ENCODE data around the gene NXF1.
"Not testable (repeated sequence)": the region's sequence is repeated elsewhere in the genome, so short reads cannot be mapped to it uniquely, and the experiment has no call there.

NXF1 gene

DNA sequence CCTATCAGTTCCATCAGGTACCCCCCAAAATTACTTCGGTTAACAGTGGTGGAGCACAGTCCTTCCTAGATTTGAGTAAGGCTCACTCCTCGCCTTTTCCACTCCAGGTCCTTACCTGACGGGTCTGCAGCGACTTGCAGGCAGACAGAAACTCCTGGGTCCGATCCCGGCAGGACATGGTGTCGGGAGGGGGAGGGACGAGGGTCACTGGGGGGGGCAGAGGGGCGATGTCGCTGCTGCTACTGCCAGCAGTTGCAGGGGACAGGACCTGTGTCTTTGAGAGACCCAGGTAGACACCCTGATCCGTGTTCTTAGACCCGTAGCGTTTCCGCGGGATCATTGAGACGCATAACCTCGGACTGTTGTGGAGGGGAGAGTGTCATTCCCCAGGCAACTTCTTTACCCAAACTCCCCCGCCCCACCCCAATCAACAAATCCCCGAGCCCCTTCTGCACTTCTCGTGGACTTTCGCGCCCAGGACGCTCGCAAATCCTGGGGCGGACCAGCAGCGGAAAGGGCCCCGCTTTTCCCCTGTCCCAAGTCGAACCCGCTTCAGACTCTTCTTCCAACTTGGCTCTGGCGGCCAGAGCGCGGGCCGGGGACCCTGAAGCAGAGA lies 25.8 kb upstream of the NXF1 start:
- no peak for TF ChIP-seq ZFX (IDR thresholded peaks at IDR 0.05; ENCODE audit: borderline replicate concordance)
- TF ChIP-seq, protein P1, sequence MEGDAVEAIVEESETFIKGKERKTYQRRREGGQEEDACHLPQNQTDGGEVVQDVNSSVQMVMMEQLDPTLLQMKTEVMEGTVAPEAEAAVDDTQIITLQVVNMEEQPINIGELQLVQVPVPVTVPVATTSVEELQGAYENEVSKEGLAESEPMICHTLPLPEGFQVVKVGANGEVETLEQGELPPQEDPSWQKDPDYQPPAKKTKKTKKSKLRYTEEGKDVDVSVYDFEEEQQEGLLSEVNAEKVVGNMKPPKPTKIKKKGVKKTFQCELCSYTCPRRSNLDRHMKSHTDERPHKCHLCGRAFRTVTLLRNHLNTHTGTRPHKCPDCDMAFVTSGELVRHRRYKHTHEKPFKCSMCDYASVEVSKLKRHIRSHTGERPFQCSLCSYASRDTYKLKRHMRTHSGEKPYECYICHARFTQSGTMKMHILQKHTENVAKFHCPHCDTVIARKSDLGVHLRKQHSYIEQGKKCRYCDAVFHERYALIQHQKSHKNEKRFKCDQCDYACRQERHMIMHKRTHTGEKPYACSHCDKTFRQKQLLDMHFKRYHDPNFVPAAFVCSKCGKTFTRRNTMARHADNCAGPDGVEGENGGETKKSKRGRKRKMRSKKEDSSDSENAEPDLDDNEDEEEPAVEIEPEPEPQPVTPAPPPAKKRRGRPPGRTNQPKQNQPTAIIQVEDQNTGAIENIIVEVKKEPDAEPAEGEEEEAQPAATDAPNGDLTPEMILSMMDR (IDR thresholded peaks at IDR 0.05): no peak

GRCh38 chr11:62828130-62828529 lies 22.9 kb upstream of the NXF1 start:
- H3K27ac ChIP-seq: not testable (repeated sequence)

More for the DNA sequence above, 25.8 kb upstream of the NXF1 start:
- peak overlapping the region; percentile 80 for H3K27ac ChIP-seq

DNA sequence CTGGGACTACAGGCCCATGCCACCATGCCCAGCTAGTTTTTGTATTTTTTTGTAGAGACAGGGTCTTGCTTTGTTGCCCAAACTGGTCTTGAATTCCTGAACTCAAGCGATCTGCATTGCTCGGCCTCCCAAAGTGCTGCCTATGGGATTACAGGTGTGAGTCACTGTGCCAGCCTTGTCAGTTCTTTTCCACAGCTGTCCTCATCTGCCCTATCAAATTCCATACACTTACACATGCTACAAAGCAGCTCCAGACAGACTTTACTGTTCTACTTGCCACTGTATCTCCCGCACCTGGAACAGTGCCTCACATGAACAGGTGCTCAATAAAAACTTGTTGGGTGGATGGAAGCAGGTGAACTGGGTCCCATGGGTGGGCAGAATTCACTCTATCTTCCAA lies 18.4 kb upstream of the NXF1 start:
- H3K27ac ChIP-seq: no peak overlapping the region
- TF ChIP-seq ZFX (IDR thresholded peaks at IDR 0.05; ENCODE audit: borderline replicate concordance): no peak
- TF ChIP-seq, protein P1 (IDR thresholded peaks at IDR 0.05): no peak

DNA sequence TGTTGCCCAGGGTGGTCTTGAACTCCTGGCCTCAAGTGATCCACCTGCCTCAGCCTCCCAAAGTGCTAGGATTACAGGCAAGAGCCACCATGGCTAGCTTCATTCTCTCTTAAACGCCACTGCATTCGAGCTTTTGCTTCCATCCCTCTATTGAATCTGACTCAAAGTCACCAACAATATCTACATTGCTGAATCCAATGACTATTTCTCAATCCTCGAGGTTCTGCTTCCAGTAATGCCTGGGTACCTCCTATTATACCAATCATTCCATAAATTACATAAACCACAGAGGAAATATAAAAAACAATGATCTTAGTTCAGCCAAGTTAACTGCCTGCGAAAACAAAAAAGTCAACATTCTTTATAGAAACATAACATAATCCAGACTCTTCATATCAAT lies 11.9 kb upstream of the NXF1 start:
- TF ChIP-seq, protein P1 (IDR thresholded peaks at IDR 0.05): no peak
- TF ChIP-seq ZFX (IDR thresholded peaks at IDR 0.05; ENCODE audit: borderline replicate concordance): no peak
- no peak overlapping the region for H3K27ac ChIP-seq

DNA sequence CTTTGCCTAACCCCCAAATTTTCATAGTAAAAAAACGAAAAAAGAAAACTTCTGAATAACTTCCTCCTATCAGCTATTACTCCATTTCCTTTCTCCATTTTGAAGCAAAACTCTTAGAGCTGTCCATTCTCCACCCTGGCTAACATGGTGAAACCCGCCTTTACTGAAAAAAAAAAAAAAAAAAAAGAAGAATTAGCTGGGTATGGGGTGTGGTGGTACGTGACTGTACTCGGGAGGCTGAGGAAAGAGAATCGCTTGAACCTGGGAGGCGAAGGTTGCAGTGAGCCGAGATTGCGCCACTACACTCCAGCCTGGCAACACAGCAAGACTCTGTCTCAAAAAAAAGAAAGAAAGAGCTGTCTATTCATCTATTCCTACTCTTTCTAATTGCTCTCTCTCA lies 11.3 kb upstream of the NXF1 start:
- no peak overlapping the region for H3K27ac ChIP-seq
- TF ChIP-seq, protein P1 (IDR thresholded peaks at IDR 0.05): no peak
- no peak for TF ChIP-seq ZFX (IDR thresholded peaks at IDR 0.05; ENCODE audit: borderline replicate concordance)

DNA sequence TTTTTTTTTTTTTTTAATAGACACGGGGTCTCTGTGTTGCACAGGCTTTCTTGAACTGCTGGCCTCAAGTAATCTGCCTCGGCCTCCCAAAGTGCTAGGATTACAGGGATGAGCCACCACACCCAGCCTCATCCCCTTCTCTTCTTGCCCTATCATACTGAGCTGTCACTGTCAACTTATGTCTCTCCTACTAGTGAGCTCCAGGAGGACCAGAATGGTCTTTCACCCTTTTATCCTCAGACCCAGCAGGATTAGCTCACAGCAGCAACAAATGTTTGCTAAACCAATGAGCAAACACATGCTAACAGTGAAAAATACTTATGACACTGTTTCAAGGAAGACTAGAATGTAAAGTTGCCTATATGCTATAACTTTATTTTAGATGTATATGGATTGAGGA lies 6.4 kb upstream of the NXF1 start:
- peak overlapping the region; percentile 18; the same call in 1 of the 2 replicates for H3K27ac ChIP-seq
- no peak for TF ChIP-seq ZFX (IDR thresholded peaks at IDR 0.05; ENCODE audit: borderline replicate concordance)
- TF ChIP-seq, protein P1 (IDR thresholded peaks at IDR 0.05): no peak

DNA sequence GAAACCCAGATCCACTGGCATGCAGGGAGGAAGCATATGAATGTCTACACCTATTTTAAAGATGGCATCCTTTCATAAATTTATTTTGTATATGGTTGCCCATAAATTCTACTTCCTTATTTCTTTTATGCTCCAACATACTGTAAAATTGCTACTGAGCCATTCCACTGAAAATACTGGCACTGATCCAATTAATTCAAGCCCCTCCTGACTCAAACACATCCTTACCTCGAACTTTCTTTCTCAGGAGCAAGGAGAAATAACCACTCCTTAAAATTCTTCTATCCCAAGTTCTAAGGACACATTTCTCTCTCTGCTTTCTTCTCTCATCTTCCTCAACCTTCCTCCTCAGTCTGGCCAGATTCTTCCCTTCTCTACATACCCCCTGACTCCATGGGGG lies 5.5 kb upstream of the NXF1 start:
- TF ChIP-seq, protein P1 (IDR thresholded peaks at IDR 0.05): no peak
- no peak for TF ChIP-seq ZFX (IDR thresholded peaks at IDR 0.05; ENCODE audit: borderline replicate concordance)
- peak overlapping the region; percentile 18; the same call in 1 of the 2 replicates for H3K27ac ChIP-seq

DNA sequence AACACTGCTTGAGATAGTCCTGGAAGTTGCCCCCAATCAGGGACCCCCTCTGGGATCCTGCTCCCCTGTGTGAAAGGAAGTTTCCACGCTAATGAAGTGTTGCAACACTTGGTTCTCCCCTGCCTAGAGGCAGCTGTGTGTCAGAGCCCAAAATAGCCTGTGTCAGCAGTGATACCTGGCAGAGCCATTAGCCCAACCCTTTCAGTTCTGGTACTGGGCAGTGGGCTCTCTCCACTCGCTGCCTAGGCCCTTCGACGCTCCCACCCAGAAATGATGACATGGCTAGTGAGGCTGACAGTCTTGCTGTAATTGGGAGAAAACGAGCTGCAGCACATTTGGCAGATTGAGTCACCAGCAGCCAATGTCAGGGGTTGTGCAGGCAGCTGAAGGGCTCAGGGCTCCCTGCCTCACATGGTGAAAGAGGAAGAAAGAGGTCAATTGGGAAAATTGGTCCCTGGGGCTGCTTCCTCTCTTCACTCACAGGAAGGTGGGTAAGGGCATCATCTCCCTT lies 1.4 kb upstream of the NXF1 start:
- peak overlapping the region; percentile 71 for H3K27ac ChIP-seq

More for the DNA sequence above, 1.4 kb upstream of the NXF1 start:
- TF ChIP-seq, protein P1 (IDR thresholded peaks at IDR 0.05): no peak
- TF ChIP-seq ZFX (IDR thresholded peaks at IDR 0.05; ENCODE audit: borderline replicate concordance): no peak

Measured in 22Rv1 (cell line).